Panc1 (cell line): ENCODE measurements around the gene TOGARAM2.

Source experiments
- POLR2AphosphoS5 ChIP-seq: IDR thresholded peaks from 2 replicates; pipeline ENCODE4 v1.6.1; 2012; ENCODE audit warnings: mild to moderate bottlenecking, low read depth, low read length, moderate library complexity
- TF ChIP-seq, protein P1 (sequence below): fragments of 450-650 bp; IDR thresholded peaks from 2 replicates; pipeline ENCODE4 v1.5.1; 2017; ENCODE audit warnings: mild to moderate bottlenecking
- TF ChIP-seq, protein P2 (sequence below), 2 experiments: IDR thresholded peaks; 2 replicates each; pipeline ENCODE4 v1.6.1; 2011 to 2012; ENCODE audit warnings: low read depth in 2 of 2, control low read depth in 1 of 2, low read length in 1 of 2, mild to moderate bottlenecking in 1 of 2, moderate library complexity in 1 of 2; ENCODE audit not compliant: insufficient read depth in 1 of 2

DNA sequence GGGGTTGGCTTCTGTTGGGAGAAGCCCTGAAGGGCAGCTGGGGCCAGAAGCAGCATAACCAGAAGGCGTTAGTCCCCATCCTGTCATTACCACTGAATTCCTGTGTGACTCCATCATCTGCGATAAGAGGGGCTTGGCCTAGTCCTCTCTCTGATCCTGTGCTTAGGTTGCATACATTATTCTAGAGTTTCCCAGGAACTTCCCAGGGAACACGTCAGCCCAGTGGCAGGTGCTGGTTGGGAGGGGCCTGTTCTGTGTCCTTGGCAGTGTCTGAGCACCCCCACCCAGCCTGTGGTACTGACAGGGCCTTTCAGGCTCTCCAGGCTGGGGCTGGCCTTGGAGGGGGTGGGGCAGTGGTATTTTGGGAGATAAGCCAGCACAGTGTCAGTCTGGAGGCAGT lies 4.5 kb upstream of the TOGARAM2 start:
- TF ChIP-seq, protein P1, sequence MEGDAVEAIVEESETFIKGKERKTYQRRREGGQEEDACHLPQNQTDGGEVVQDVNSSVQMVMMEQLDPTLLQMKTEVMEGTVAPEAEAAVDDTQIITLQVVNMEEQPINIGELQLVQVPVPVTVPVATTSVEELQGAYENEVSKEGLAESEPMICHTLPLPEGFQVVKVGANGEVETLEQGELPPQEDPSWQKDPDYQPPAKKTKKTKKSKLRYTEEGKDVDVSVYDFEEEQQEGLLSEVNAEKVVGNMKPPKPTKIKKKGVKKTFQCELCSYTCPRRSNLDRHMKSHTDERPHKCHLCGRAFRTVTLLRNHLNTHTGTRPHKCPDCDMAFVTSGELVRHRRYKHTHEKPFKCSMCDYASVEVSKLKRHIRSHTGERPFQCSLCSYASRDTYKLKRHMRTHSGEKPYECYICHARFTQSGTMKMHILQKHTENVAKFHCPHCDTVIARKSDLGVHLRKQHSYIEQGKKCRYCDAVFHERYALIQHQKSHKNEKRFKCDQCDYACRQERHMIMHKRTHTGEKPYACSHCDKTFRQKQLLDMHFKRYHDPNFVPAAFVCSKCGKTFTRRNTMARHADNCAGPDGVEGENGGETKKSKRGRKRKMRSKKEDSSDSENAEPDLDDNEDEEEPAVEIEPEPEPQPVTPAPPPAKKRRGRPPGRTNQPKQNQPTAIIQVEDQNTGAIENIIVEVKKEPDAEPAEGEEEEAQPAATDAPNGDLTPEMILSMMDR: no peak
- TF ChIP-seq POLR2AphosphoS5: no peak
- TF ChIP-seq, protein P2, sequence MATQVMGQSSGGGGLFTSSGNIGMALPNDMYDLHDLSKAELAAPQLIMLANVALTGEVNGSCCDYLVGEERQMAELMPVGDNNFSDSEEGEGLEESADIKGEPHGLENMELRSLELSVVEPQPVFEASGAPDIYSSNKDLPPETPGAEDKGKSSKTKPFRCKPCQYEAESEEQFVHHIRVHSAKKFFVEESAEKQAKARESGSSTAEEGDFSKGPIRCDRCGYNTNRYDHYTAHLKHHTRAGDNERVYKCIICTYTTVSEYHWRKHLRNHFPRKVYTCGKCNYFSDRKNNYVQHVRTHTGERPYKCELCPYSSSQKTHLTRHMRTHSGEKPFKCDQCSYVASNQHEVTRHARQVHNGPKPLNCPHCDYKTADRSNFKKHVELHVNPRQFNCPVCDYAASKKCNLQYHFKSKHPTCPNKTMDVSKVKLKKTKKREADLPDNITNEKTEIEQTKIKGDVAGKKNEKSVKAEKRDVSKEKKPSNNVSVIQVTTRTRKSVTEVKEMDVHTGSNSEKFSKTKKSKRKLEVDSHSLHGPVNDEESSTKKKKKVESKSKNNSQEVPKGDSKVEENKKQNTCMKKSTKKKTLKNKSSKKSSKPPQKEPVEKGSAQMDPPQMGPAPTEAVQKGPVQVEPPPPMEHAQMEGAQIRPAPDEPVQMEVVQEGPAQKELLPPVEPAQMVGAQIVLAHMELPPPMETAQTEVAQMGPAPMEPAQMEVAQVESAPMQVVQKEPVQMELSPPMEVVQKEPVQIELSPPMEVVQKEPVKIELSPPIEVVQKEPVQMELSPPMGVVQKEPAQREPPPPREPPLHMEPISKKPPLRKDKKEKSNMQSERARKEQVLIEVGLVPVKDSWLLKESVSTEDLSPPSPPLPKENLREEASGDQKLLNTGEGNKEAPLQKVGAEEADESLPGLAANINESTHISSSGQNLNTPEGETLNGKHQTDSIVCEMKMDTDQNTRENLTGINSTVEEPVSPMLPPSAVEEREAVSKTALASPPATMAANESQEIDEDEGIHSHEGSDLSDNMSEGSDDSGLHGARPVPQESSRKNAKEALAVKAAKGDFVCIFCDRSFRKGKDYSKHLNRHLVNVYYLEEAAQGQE (IDR thresholded peaks at IDR 0.05; ENCODE audit: insufficient read depth in 1 of 2, low read depth in 2 of 2, low read length in 1 of 2): no peak
